Progenitor cell of endocrine pancreas (in vitro differentiated cells): ENCODE data around the gene POR. TPM values are rescaled to one million over a fixed set of nuclear protein-coding genes. Genes with fewer than 3 reads are reported as not detected.

Source experiments
- DNase-seq: peaks from one replicate; pipeline ENCODE4 v3.0.0; 2021; ENCODE audit warnings: low spot score; ENCODE audit not compliant: unreplicated experiment
- H3K27ac Mint-ChIP-seq: 2 replicates; pipeline ENCODE4 v1.8.0; 2021; ENCODE audit warnings: mild to moderate bottlenecking, moderate library complexity, mixed read lengths
- H3K27me3 Mint-ChIP-seq: 2 replicates; pipeline ENCODE4 v1.8.0; 2021; ENCODE audit warnings: mixed read lengths
- H3K36me3 Mint-ChIP-seq: 2 replicates; pipeline ENCODE4 v1.8.0; 2022; ENCODE audit warnings: mixed read lengths; ENCODE audit not compliant: insufficient read depth
- H3K4me1 Mint-ChIP-seq: 2 replicates; pipeline ENCODE4 v1.8.0; 2021; ENCODE audit warnings: low read depth, mixed read lengths
- H3K4me3 Mint-ChIP-seq: 2 replicates; pipeline ENCODE4 v1.8.0; 2021; ENCODE audit warnings: low read depth, mild to moderate bottlenecking, moderate library complexity, mixed read lengths
- H3K9me3 Mint-ChIP-seq: 2 replicates; pipeline ENCODE4 v1.8.0; 2021; ENCODE audit warnings: low read depth, mixed read lengths
- CTCF ChIP-seq: fragments of 200-600 bp; sonication (generic); IDR thresholded peaks from one replicate; pipeline ENCODE4 v1.5.0; 2021; ENCODE audit warnings: antibody characterized with exemption, mild to moderate bottlenecking; ENCODE audit not compliant: unreplicated experiment
- total RNA-seq: library from RNA; stranded (reverse); gene quantifications from 2 replicates; pipeline ENCODE4 v1.2.1, GENCODE V29; 2021

POR gene
- total RNA-seq, 1 donor from 2014 or later = 87.2 TPM

GRCh38 chr7:75983471-75984129 is 68.6 kb downstream of the POR start:
- Mint-ChIP-seq H3K36me3 (peaks cover 9% of the 10 kb centered on the region), H3K27ac (peak overlapping the region; percentile 45), H3K4me3 (no peak overlapping the region), H3K27me3 (no peaks in the 10 kb centered on the region), H3K9me3 (no peaks in the 10 kb centered on the region), H3K4me1 (no peaks in the 10 kb centered on the region)
- TF ChIP-seq CTCF = no peak
- DNase-seq = no peak

DNA sequence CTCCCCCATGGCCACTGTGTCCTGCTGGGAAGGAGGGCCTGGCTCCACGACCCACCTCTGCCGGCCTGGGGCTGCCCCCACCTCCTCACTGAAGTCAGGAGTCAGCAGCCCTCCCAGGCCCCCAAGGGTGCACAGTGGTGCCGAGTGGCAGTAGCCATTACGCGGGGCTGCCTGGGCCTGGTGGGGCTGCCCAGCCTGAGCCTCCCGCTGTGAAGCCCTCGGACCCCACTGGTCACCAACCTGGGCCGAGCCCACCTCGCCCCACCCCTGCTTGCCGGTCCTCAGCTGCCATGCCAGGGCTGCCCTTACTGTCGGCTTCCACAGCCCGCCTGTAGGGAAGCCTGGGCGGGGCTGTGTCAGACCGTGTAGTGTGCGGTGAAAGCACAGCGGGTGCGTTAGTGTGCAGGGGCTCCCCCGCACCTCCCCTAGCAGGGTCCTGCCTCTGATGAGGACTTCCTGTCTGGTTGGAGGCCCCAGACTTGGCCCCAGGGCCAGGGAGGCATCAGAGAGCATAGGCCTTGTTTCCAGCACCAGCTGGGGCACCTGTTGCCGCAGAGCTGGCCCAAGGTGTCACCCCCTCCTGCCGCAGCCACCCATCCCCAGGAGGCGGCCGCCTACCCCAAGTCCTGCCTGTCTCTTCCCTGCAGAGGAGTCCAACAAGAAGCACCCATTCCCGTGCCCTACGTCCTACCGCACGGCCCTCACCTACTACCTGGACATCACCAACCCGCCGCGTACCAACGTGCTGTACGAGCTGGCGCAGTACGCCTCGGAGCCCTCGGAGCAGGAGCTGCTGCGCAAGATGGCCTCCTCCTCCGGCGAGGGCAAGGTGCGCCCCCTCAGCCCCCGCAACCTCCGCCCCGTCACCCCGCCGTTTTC is 69.4 kb downstream of the POR start:
- Mint-ChIP-seq H3K36me3 (peaks cover 9% of the 10 kb centered on the region), H3K4me1 (no peaks in the 10 kb centered on the region), H3K4me3 (no peak overlapping the region), H3K27me3 (no peaks in the 10 kb centered on the region), H3K9me3 (no peaks in the 10 kb centered on the region), H3K27ac (no peak overlapping the region)
- no peak for TF ChIP-seq CTCF
- no peak for DNase-seq

GRCh38 chr7:75985009-75985517 is 70.1 kb downstream of the POR start:
- TF ChIP-seq CTCF = no peak
- DNase-seq = no peak
- no peaks in the 10 kb centered on the region for H3K27me3 Mint-ChIP-seq
- H3K36me3 Mint-ChIP-seq = peaks cover 8% of the 10 kb centered on the region
- H3K27ac Mint-ChIP-seq = no peak overlapping the region
- H3K9me3 Mint-ChIP-seq = no peaks in the 10 kb centered on the region
- H3K4me3 Mint-ChIP-seq = no peak overlapping the region
- peaks cover 3% of the 10 kb centered on the region for H3K4me1 Mint-ChIP-seq

- no peak for DNase-seq
- Mint-ChIP-seq H3K4me1 (peaks cover 4% of the 10 kb centered on the region), H3K4me3 (no peak overlapping the region), H3K36me3 (peaks cover 6% of the 10 kb centered on the region), H3K9me3 (no peaks in the 10 kb centered on the region), H3K27me3 (no peaks in the 10 kb centered on the region), H3K27ac (no peak overlapping the region)
- TF ChIP-seq CTCF = no peak
Observed at GRCh38 chr7:75985518-75986146, 70.7 kb downstream of the POR start.

GRCh38 chr7:75986147-75986781 is 71.3 kb downstream of the POR start:
- H3K36me3 Mint-ChIP-seq = peaks cover 6% of the 10 kb centered on the region
- TF ChIP-seq CTCF = no peak
- H3K4me3 Mint-ChIP-seq = no peak overlapping the region
- H3K27ac Mint-ChIP-seq = no peak overlapping the region
- DNase-seq = no peak
- H3K4me1 Mint-ChIP-seq = peaks cover 8% of the 10 kb centered on the region
- no peaks in the 10 kb centered on the region for H3K27me3 Mint-ChIP-seq
- no peaks in the 10 kb centered on the region for H3K9me3 Mint-ChIP-seq
